HG03469 (cell line): ENCODE results near the gene KAZN.

ENCODE experiments used
- ATAC-seq: cut with Tn5 transposase; IDR thresholded peaks from one replicate; pipeline ENCODE4 v1.9.1; 2021; ENCODE audit warnings: mild to moderate bottlenecking, moderate library complexity, moderate number of reproducible peaks; ENCODE audit not compliant: unreplicated experiment

KAZN gene

DNA sequence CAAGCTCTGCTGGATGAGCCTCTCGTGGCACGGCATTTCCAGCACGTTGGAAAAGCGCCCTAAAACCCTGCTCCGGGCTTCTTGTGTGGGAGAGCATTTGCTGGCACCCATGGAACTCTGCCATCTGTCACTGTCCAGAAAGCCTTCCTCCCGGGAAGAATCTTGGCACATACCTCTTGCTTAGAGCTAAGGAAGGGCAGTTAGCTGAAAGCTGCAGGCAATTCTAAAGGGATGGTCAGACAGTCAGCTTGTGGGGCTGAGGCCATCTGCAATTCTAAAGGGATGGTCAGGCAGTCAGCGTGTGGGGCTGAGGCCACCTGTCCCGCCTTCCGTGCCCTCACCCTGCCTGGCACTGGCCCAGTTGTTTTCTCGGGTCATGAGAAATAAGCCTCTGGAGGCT is 416.0 kb downstream of the KAZN start:
- no peak for ATAC-seq

DNA sequence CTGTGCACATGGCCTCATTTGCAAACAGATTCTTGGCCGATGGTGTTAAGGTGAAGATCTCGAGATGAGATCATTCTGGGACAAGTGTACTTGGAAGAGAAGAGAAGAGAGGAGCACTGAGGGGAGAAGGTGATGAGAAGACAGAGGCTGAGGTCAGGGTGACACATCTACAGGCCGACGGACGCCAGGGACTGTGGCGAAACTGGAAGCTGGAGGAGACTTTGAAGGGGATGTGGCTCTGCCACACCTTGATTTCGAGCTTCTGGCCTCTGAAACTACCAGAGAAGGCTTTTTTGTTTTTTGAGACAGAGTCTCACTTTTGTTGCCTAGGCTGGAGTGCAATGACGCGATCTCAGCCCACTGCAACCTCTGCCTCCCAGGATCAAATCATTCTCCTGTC is 417.5 kb downstream of the KAZN start:
- no peak for ATAC-seq

DNA sequence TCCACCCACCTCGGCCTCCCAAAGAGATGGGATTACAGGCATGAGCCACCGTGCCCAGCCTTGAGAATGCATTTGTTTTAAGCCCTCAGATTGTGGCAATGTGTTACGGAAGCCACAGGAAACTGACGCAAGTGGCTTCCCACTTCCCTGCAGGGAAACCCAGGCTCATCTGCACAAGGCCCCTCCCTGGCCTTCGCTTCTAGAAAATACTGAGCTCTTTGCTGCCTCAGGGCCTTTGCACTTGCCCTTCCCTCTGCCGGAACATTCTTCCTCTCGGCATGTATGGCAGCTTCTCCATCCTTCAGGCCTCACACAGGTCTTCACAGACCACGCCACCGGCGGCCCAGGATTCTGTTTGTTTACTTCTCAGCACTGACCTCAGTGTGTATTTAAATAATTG is 418.0 kb downstream of the KAZN start:
- ATAC-seq: no peak

DNA sequence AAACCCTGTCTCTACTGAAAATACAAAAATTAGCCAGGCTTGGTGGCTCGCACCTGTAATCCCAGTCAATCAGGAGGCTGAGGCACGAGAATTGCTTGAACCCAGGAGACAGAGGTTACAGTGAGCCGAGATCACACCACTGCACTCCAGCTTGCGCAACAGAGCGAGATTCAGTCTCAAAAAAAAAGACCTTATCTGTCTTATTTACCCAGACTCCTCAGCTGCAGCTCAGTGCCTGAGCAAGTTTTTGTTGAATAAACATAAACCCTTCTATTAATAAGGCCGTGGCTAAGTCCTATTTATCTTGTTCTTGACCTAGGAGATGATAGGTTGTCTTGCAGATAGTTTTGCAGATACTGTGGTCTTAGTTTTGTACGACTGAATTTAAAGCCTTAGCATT is 418.6 kb downstream of the KAZN start:
- no peak for ATAC-seq

DNA sequence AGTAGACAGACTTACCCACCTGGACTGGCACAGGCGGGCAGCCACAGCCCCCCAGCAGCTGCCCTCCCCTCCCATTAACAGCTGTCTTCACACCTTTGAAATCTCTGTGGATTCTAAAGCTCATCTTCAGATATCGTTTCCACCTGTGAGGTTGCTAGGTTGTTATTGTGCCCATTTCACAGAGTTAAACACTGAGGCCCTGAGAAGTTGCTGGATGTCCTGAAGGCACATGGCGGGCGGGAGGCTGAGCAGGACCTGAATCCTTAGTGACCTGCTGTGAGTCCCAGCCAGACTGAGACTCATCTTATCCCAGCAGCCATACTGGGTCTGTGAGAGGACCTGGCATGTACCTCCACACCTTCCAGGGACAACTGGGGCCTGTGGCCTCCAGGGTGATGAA is 420.3 kb downstream of the KAZN start:
- no peak for ATAC-seq

DNA sequence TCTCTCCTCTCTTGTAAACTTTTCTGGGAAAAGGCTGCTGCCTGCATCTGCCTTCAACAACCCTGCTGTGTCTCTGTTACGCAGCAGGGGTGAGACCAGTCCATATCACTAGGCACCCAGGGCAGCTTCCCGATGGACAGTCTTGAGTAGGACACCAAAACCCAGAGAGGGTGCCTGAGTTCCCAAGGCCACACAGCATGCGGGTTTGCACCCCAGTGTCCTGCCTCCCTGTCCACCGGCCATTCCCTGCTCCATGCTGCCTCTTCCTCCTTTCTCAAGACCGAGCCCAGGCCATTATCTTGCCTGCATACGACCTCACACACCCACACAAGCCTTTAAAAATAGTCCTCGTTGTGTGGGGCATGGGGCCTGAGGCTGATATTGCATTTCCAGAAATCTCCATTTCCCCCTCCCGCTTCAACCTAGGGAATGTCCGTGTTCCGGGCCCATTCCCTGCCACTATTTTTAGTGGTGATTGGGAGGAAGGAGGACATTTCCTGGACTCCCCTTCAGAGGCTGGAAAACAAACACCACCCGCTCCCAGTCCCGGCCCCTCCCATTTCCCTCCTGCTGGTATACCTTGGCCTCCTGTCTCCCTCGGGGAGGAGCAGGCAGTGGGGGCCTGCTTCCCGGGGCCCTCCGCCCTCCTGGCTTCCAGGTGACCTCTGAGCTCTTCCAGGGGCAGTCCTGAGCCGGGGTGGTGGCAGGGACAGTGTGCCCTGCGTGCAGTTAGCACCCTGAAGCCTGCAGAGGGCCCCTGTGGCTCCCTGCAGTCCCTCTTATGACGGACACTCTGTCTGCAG is 422.7 kb downstream of the KAZN start:
- ATAC-seq: no peak

DNA sequence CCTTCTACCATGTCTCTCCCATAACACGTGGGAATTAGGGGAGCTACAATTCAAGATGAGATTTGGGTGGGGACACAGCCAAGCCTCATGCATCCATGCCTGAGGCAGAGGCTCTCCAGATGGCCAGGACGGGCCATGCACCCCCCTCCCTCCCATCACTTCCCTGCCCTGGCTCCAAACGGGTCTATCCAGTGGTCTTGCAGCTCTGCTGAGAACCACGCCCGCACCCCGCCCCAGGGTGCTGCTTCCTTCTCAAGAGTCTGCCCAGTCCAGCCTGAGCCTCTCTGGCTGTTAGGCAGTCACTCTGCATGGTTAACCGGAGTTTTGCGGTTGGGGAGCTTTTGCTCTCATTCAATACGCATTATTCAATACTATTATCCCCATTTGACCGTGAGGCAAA is 423.6 kb downstream of the KAZN start:
- ATAC-seq: no peak

DNA sequence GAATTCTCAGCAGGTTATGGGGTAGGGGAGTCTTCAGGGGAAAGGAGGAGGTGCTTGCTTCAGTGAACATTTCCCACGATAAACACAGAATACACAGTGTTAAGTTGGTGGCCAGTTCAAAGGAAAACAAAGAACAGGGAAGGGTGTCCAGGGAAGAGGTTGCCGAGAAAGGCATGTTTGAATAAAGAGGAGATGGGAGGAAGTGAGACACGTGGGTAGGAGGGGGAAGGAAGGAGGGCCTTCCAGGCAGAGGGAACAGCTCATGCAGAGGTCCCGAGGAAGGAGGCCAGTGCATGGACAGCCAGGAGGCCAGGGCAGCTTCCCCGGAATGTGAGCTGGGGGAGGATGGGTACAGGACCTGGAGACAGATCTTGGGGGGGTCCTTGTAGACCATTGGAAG is 424.7 kb downstream of the KAZN start:
- no peak for ATAC-seq

DNA sequence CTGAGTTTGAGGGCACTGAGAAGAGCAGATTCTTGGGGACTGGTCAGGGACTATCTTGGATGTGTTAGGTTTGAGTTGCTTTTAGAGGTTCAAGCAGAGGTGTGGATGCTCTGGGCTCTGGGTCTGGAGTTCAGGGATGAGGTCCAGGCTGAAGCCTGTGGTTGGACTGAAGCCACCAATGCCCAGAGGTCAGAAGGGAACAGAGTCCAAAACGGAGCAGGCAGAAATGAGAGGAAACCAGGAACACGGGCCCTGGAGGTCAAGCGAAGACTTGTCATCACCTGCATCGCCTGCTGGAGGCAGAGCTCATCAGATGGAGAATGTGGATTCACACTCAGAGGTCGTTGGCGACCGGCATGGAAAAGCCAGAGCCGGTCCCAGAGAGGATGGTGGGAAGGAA is 425.5 kb downstream of the KAZN start:
- no peak for ATAC-seq

DNA sequence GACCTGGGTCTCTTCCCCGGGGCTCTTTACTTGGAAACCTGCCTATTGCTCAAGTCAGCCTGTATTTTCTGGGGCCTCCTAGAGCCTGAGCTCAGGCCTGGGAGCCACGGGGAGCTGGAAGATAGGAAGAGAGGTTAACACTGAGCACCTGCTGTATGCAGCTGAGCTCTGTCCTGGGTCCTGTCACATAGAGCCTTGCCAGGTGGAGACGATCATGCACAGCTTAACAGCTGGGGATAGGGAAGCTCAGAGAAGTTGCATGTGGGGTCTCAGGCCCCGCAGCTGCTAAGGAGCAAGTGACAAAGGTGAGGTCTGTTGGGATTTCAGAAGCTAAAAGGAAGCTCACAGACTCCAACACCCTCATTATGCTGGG is 427.6 kb downstream of the KAZN start:
- ATAC-seq: no peak

DNA sequence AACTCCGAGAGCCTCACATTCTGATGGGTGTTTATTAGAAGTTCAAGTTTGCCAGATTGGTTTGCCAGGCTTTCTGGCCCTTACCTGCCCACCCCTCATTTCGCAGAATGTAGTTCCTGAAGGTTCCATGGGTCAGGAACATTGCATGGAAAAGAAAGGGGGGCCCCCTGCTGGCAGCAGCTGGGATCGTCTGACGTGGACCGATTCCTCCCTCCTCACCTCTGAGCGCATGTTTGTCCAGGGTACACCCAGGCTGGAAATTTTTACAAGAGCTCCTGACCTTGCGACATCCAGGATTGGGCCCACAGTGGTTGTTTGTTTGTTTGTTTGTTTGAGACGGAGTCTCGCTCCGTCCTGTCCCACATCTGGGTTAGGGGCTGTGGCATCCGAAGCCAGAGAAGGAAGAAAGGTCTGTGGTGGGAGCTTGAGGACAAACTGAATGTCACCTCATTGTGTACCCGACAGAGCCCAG is 429.1 kb downstream of the KAZN start:
- ATAC-seq: no peak

DNA sequence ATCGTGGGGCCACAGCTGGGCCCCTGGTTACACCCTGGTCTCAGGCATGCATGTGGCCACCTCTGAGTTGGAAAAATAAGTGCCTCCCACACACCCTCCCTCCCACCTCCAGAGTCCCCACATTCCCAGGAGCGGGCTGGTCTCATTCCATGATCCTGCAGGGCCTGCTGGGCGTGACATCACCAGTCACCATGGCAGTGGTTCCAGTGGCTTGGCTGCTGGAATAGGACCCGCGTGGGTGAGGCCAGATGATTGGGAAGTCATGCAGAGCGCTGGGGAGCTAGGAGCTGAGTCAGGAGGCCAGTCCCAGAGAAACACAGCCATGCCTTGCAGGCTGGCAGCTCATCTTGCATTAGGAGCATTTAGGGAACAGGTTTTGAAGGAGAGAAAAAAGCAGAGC is 429.6 kb downstream of the KAZN start:
- ATAC-seq: no peak

DNA sequence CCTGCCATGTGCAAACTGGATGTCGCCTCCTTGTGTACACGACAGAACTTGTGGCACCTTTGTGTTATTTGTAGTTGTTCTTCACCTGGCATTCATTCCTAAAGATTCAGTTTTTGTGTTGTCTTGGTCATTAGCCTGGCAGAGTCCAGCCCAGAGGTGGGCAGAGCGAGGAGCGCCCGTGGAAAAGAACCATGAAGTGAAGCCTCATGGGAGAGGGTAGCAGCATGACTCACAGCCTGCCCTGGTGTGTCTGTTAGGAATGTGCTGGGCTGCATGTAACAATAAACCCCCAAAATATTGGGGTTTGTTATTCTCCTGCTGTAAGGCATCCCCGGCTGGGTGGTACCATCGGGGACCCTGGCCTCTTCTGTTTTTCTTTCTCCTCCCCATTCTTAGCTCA is 430.1 kb downstream of the KAZN start:
- ATAC-seq: no peak

DNA sequence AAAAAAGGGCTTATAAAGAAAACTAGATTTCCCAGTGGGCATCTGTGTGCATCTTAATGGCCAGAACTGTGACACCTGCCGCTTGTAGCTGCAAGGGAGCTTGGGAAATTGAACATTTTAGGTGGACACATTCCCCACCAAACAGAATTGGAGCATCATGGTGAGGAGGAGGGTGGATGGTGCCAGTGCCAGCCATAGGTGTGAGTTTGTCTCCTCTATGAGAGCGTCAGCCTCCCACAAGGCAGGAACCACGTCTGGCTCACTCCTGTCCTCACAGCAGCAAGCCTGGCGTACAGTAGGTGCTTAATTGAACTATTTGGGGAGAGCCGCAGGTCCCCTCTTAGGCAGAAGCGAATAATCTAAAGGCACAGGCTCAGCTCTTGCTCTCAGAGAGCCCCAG is 430.6 kb downstream of the KAZN start:
- no peak for ATAC-seq

DNA sequence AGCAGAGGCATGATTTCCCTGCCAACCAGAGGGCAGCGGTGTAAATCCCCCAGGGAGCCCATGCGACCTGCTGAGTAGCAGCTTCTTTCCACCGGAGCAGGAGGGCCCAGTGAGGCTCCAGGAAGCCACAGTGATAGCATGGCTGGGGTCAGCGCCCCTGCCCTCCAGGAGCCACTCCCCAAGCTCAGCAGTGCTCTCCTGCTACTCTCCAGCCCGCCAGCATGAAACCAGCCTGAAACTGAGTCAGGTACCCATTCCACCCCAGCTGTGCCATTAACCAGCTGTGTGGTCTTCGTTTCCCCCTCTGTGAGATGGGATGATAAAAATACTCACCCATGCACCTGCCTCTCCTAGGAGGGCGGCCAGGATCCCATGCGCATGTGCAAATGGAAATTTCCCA is 431.3 kb downstream of the KAZN start:
- ATAC-seq: no peak

DNA sequence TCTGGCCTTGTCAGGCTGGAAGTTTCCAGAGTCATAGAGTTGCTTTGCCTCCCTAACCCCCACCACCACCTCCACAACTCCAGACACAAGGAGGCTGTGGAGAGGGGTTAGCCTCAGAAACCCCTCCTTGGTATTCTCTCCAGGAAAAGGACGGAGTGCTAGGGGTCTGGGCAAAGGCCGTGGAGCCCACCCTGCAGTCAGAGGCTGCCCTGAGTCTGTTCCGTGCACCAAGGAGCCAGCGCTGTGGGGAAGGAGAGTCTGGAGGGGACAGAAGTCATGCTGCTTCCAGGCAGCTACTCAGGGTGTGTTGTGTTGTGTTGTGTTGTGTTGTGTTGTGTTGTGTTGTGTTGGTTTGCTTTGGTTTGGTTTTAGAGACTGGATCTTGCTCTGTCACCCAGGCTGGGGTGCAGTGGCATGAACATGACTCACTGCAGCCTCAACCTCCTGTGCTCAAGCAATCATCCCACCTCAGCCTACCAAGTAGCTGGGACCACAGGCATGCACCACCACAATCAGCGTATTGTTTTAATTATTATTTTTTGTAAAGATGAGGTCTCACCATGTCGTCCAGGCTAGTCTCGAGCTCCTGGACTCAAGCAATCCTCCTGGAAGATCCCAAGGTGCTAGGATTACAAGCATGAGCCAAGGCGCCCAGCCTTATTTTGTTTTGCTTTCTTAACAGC is 432.9 kb downstream of the KAZN start:
- no peak for ATAC-seq

DNA sequence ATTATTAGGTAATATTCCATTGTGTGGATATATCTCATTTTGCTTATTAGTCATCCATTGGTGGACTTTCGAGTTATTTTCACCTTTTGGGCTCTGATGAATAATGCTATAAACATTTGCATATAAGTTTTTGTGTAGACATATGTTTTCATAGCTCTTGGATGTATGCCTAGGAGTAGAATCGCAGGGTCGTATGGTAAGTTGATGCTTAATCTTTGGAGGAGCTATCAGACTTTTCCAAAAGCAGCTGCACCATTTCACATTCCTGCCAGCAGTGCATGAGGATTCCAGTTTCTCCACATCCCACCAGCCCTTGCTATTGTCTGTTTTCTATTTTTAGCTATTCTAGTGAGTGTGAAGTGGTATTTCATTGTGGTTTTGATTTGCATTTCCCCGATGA is 434.8 kb downstream of the KAZN start:
- no peak for ATAC-seq

DNA sequence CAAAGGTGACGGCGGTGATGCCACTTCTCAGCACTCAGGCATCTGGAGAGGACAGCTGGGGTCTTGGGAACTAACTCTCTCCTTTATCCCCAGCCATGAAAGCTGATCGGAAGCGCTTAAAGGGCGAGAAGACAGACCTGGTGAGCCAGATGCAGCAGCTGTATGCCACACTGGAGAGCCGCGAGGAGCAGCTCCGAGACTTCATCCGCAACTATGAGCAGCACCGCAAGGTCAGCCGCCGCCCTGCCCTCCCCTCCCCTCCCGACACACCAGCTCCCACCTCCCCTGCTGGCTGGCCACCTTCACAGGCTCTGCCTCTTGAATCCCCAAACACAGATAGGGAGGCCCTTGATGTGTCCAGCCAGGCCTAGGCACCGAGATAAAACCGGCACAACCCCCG is 436.2 kb downstream of the KAZN start:
- ATAC-seq: no peak

DNA sequence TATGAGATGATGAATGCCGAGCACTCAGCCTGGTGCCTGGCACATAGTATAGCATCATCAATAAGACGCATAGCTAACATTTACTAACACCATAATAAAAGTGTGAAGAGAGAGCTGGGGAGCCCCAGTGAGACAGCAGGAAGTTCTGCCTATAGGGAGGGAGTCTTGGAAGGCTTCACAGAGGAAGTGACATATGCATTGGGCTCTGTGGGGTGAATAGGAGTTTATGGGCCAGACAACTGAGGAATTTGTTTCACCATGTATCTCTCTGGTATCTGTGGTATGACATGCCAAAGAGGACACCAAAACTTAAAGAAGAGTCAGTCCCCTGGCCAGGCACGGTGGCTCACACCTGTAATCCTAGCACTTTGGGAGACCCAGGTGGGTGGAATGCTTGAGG is 436.8 kb downstream of the KAZN start:
- ATAC-seq: no peak

DNA sequence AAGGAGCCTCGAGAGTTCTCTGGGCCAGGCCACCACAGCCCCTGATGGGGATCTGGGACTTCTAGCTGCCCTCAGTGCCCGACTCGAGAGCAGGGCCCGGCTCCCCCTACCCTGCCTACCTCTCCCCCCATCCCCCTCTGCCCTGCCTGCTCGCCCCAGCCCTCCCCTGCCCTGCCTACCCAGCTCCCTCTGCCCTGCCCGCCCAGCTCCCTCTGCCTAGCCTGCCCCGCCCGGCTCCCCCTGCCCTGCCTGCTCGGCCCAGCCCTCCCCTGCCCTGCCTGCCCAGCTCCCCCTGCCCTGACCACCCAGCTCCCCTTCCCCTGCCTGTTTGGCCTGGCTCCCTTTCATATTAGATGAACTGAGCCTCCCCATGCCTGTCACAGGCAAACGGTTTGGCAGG is 437.6 kb downstream of the KAZN start:
- ATAC-seq: no peak

DNA sequence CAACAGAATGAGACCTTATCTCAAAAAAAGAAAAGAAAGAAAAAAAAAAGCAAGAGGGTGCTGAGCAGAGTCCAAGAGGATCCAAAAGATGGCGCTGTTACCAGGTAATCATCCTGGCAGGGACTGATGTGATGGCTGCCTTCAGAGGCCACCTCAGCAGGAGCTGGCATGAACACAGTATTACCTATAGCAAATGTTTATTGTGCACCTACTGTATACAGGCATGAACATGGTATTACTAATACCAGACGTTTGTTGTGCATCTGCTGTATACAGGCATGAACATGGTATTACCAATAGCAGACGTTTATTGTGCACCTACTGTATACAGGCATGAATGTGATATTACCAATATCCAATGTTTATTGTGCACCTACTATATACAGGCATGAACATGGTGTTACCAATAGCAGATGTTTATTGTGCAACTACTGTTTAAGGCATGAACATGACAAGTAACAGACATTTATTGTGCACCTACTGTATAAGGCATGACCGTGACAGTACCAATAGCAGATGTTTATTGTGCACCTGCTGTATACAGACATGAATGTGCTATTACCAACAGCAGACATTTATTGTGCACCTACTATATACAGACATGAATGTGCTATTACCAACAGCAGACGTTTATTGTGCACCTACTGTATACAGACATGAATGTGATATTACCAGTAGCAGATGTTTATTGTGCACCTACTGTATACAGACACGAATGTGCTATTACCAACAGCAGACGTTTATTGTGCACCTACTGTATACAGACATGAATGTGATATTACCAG is 439.9 kb downstream of the KAZN start:
- no peak for ATAC-seq
